HAP-1 (cell line): Measurements from ENCODE around the gene DHX35.

ENCODE experiments used
- DNase-seq, 2 experiments: peaks; one replicate each; pipeline ENCODE4 v3.0.0-alpha.2; 2016 to 2020; ENCODE audit warnings: low spot score in 2 of 2
- H3K27me3 ChIP-seq: fragments of 250-450 bp; sonication (Bioruptor Pico); 2 replicates; pipeline ENCODE4 v1.5.1; 2020; ENCODE audit warnings: low read depth, mild to moderate bottlenecking, moderate library complexity
- H3K36me3 ChIP-seq: fragments of 250-450 bp; sonication (Bioruptor Pico); replicated peaks from 2 replicates; pipeline ENCODE4 v1.5.1; 2020; ENCODE audit warnings: mild to moderate bottlenecking
- H3K4me1 ChIP-seq: fragments of 250-450 bp; sonication (Bioruptor Pico); 2 replicates; pipeline ENCODE4 v1.5.1; 2020; ENCODE audit warnings: mild to moderate bottlenecking
- H3K4me3 ChIP-seq: fragments of 250-450 bp; sonication (Bioruptor Pico); 2 replicates; pipeline ENCODE4 v1.5.1; 2020; ENCODE audit warnings: mild to moderate bottlenecking, moderate library complexity
- H3K9me3 ChIP-seq: fragments of 250-450 bp; sonication (Bioruptor Pico); 2 replicates; pipeline ENCODE4 v1.5.1; 2020; ENCODE audit warnings: mild to moderate bottlenecking, moderate library complexity
- in situ Hi-C: fragments of 300-500 bp; cut with MboI; formaldehyde crosslinking; loops from 3 replicates; pipeline ENCODE4 v1.14.3; 2020; ENCODE audit warnings: low sequenced_read_pairs, inconsistent platforms, mixed read lengths

Gene DHX35

DNA sequence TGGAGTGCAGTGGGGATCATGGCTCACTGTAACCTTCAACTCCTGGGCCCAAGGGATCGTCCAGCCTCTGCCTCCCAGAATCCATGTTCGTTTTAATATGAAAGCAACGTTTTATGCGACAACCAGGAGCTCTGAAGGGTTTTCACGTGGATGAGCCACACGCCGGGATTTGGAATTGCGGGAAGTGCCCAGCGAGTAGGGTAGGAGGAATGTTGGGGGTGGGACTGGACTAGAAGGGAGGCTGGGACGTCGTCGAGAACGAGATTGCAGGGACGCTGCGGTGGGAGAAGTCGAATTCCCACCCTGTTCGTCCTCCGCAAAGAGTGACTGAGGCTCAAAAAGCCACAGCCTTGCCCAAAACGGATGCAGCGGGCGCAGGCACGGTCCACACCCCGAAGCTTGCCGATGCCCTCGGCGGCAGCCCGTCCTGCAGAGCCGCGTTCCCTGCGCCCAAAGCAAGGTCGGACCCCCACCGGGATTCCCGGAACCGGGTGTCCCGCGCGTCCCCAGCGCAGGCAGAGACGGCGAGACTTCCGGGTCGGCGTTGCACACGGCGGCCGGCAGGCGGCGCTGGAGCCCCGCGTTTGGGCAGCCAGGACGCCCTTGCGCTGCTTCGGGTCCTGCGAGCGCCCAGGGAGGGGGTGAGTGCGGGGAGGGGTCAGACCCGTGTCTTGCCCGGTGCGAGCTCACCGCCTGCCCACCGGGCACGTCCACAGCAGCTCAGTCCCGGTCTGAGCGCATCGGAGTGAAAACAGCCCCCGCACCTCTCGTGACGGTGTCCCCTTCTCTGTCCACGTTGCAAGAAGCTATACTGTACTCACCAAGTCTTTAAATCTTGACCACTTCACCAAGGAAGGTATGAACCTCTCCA, 87.8 kb downstream of the DHX35 start:
- in situ Hi-C loops: loop anchor here (10.0 kb wide), 1 partner anchor 405 kb away; no protein-coding TSS in a partner anchor
- no peaks in the 10 kb centered on the region for H3K9me3 ChIP-seq
- no peaks in the 10 kb centered on the region for H3K27me3 ChIP-seq
- peaks cover 9% of the 10 kb centered on the region for H3K4me1 ChIP-seq
- peak overlapping the region; percentile 49 for H3K4me3 ChIP-seq
- H3K36me3 ChIP-seq: no peaks in the 10 kb centered on the region
- peak; percentile 40 to 88 for DNase-seq

DNA sequence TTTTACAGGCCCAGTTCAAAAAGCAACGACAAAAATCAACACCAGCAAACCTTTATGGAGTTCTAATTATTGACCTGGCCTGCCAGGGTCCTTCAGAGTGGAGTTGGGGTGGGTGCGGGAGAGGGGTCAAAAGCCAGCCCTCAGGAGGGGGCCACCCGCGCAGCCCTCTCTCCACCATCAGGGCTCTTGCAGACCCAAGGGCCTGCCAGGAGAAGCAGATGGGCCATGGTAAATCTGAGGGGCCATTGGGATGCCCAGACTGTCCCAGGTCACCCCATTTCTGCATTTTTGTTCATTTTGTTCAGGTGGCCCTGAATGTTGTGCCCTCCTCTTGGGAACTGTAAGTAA, 88.4 kb downstream of the DHX35 start:
- H3K4me1 ChIP-seq: peaks cover 9% of the 10 kb centered on the region
- H3K36me3 ChIP-seq: no peaks in the 10 kb centered on the region
- in situ Hi-C loops: no loop called here
- H3K27me3 ChIP-seq: no peaks in the 10 kb centered on the region
- peak overlapping the region; percentile 49 for H3K4me3 ChIP-seq
- DNase-seq: no peak
- H3K9me3 ChIP-seq: no peaks in the 10 kb centered on the region

DNA sequence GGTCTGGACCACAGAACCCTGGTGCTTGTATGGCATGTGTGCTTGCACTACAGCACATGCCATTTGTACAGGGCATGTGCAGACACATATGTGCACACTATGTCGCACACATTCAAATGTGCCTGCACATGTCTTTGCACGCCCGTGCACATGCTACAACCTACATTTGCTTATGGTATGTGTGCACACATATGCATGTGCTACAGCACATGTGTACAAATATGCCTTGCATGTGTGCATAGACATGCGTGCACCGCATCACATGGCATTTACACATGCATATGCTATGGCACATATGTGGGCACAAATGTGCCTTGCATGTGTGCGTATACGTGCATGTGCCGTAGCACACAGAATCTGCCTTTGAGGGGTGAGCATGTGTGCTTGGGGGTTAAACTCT, 90.5 kb downstream of the DHX35 start:
- in situ Hi-C loops: no loop called here
- Histone ChIP-seq H3K4me1 (peaks cover 9% of the 10 kb centered on the region), H3K4me3 (no peak overlapping the region), H3K9me3 (no peaks in the 10 kb centered on the region), H3K36me3 (no peaks in the 10 kb centered on the region), H3K27me3 (no peaks in the 10 kb centered on the region)
- DNase-seq: no peak

DNA sequence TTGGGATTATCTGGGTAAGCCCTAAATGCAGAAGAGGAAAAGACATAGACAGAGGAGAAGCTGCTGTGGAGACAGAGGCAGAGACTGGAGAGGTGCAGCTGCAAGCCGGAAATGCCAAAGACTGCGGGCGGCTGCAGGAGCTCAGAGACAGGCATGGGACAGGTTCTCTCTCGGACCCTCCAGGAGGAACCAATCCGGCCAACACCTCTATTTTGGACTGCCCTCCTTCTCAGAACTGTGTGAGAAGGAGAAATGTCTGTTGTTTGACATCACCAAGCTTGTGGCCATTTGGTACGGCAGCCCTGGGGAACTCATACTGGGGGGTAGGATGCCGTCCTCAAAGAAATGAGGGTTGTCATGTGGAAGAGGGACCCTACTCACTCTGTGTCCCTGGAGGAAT, 95.0 kb downstream of the DHX35 start:
- peaks cover 3% of the 10 kb centered on the region; the same call in 1 of the 2 replicates for H3K27me3 ChIP-seq
- H3K4me3 ChIP-seq: no peak overlapping the region
- in situ Hi-C loops: no loop called here
- no peaks in the 10 kb centered on the region for H3K4me1 ChIP-seq
- no peaks in the 10 kb centered on the region for H3K9me3 ChIP-seq
- no peaks in the 10 kb centered on the region for H3K36me3 ChIP-seq
- no peak for DNase-seq

DNA sequence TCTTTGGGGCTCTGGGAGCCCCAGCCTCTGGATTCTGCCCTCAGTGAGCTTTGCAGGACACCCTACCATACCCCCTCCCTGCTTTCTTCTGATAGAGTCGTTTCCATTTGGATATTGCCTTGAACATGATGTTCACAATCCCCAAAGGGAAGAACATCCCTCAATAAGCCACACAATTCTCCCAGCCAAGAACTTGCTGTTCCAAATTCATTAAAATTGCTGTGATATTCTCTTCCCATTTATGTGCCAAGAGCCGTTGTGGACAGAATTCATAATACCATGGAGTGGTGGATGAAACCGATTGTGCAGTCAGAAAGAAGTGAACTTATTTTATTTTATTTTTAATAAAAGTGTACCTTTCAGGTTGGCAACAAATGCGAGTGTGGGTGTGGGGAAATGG, 95.8 kb downstream of the DHX35 start:
- in situ Hi-C loops: no loop called here
- H3K27me3 ChIP-seq: peaks cover 3% of the 10 kb centered on the region; the same call in 1 of the 2 replicates
- H3K9me3 ChIP-seq: no peaks in the 10 kb centered on the region
- no peaks in the 10 kb centered on the region for H3K36me3 ChIP-seq
- DNase-seq: no peak
- no peak overlapping the region for H3K4me3 ChIP-seq
- H3K4me1 ChIP-seq: no peaks in the 10 kb centered on the region

DNA sequence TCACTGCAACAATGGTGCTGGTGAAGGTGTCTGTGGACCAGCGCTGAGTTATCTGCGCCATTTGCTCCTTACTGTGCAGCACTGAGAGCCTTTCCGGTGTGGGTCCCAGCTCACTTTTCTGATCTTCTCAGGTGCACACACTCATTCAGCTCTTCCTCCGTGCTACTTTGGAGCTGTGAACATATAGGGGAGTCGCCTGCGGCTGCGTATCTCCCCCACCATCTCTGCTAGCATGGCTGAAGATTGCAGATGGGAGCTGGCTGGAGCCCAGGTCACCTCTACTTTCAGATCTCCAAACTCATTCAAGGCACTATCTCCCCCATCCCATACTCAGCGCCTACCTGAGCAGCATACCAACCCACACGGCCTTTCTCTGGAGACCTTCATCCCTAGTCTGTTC, 96.9 kb downstream of the DHX35 start:
- in situ Hi-C loops: no loop called here
- Histone ChIP-seq H3K4me3 (no peak overlapping the region), H3K4me1 (no peaks in the 10 kb centered on the region), H3K27me3 (peaks cover 3% of the 10 kb centered on the region; the same call in 1 of the 2 replicates), H3K9me3 (no peaks in the 10 kb centered on the region), H3K36me3 (no peaks in the 10 kb centered on the region)
- DNase-seq: no peak

DNA sequence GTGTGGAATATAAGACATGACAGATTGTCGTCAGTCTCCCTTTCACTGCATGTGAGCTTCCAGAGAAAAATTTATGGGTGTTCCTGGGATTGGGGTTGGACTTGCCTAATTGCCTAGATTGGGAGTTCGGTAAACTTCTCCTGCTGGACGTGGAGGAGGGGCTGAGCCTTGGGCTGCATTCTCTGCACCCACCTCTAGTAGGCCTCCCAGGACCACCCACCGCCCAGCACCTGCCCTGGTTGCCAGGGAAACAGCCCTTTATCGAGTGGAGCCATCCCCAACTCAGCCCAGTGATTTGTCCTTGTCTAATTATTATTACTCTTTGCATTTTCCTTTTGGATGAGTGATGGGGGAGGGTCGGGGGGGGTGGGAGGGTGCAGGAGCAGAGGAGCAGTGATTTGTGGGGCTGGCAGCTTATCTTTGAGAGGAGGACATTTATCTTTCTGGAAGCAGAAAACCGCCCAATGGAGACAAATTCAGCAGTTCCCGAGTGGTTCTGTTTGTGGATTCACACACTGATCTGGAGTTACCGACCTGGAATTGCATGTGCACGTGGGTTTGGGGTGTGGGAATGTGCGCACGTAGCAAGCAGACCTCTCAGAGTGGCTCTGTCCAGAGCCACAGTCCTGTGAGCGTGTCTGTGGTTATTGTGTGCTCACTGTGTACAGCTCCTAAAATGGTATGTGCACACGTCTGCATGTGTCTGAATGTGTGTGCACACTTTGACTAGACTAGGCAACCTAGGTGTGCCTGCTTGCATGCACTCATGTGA, 104.5 kb downstream of the DHX35 start:
- no peaks in the 10 kb centered on the region for H3K4me1 ChIP-seq
- H3K9me3 ChIP-seq: peaks cover 4% of the 10 kb centered on the region; the same call in 1 of the 2 replicates
- in situ Hi-C loops: no loop called here
- H3K36me3 ChIP-seq: no peaks in the 10 kb centered on the region
- peaks cover 3% of the 10 kb centered on the region; the same call in 1 of the 2 replicates for H3K27me3 ChIP-seq
- no peak overlapping the region for H3K4me3 ChIP-seq
- peak; percentile 7 to 63 for DNase-seq

DNA sequence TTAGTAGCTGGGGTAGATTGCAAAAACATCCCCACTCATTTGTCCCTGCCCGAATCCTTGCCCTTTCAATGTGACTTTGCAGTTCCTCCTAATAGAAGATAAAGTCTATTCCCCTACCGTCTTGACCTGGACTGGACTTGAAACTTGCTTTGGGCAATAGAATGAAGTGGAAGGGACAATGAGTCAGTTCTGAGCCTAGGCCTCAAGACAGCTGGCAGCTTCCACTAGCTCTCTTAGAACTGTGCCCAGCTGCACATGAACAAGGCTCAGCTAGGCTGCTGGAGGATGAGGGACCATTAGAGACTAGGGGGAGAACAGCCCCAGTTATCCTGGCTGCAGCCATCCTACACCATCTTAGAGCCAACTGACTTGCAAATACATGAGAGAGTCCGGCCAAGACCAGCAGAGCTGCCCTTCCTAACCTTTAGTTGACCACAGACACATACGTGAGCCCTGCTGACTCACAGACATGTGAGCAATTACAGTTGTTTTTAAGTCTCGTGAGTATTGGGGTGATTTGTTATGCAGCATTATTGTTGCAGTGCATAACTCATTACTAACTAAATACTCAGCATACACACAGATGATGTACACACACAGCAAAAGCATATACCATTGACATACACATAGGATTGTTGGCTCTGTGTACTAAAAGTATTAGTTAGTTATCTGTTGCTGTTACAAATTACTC, 105.5 kb downstream of the DHX35 start:
- no peaks in the 10 kb centered on the region for H3K36me3 ChIP-seq
- H3K4me3 ChIP-seq: no peak overlapping the region
- no peaks in the 10 kb centered on the region for H3K4me1 ChIP-seq
- no peak for DNase-seq
- in situ Hi-C loops: no loop called here
- H3K9me3 ChIP-seq: peaks cover 4% of the 10 kb centered on the region; the same call in 1 of the 2 replicates
- H3K27me3 ChIP-seq: peaks cover 6% of the 10 kb centered on the region; the same call in 1 of the 2 replicates

DNA sequence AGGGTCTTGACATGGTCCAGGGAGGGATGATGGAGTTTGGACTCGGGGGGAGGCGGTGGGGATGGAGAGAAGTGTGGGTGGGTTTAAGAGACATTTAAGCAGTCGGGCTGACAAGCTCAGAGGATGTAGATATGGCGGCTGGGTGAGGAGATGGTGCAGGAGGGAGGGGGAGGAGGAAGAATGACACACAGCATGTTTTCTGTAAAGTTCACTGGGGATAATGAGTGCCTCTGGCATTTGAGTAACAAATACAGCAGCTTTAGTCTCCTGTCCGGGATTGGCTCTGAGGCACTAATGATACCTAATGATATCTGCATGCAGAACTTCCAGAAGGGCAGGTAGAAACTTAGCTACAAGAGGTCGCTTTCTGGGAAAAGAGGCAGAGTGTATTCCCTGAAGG, 107.8 kb downstream of the DHX35 start:
- Histone ChIP-seq H3K27me3 (peaks cover 10% of the 10 kb centered on the region), H3K9me3 (peaks cover 4% of the 10 kb centered on the region; the same call in 1 of the 2 replicates), H3K4me3 (no peak overlapping the region), H3K4me1 (no peaks in the 10 kb centered on the region), H3K36me3 (no peaks in the 10 kb centered on the region)
- no peak for DNase-seq
- in situ Hi-C loops: no loop called here

DNA sequence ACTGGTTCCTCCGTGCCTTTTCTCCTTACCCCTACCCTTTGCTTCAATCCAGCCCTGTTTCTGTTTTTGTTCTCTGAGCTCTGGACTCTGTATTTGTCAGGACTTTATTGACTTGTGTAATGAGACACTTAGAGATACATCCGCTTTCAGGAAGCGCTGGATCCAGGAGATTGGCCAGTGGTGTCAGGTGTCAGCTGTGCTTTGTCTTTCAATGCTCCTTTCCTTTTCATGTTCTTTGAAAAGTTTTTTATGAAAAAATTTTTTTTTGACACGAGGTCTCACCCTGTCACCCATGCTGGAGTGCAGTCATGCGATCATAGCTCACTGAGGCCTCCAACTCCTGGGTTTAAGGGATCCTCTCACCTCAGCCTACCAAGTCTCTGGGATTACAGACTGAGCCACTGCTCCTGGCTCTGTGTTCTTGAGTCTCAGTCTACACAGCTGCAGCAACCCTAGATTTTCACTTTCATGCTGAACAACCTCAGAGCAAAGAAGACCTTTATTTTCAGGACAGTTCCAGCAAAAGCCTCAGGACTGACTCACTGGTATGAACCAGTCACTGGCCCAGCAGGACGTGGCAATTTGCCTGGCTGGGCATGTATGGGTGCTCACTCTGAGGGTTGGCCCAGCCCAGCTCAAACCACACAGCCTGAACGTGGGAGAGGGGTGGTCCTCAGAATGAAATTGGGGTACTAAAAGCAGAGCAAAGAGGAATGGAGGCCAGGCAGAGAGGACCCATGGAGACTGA, 108.5 kb downstream of the DHX35 start:
- Histone ChIP-seq H3K4me1 (no peaks in the 10 kb centered on the region), H3K27me3 (peaks cover 10% of the 10 kb centered on the region), H3K36me3 (no peaks in the 10 kb centered on the region), H3K9me3 (peaks cover 4% of the 10 kb centered on the region; the same call in 1 of the 2 replicates), H3K4me3 (no peak overlapping the region)
- DNase-seq: no peak
- in situ Hi-C loops: no loop called here

DNA sequence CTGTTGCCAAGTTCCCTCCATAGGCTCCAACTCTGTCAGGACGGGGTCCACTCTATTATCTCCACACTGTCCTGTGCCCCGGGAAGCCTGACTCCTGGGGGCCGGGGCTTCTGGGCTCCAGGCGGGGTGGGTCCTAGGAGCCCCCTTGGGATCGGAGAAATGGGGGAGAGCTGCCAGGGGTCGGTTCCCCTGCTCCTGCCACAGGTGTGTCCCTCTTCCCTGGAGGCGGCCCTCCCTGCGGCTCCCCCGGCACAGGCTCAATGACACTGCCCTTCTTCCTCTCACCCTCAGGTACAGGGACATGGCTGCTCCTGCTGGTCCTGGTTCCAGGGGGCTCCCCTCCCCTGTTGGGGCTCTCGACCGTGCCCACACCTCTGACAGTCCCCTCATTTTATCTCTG, 110.0 kb downstream of the DHX35 start:
- no peaks in the 10 kb centered on the region for H3K4me1 ChIP-seq
- in situ Hi-C loops: no loop called here
- no peaks in the 10 kb centered on the region for H3K36me3 ChIP-seq
- H3K27me3 ChIP-seq: peaks cover 10% of the 10 kb centered on the region
- no peak overlapping the region for H3K4me3 ChIP-seq
- H3K9me3 ChIP-seq: peaks cover 4% of the 10 kb centered on the region; the same call in 1 of the 2 replicates
- DNase-seq: no peak

DNA sequence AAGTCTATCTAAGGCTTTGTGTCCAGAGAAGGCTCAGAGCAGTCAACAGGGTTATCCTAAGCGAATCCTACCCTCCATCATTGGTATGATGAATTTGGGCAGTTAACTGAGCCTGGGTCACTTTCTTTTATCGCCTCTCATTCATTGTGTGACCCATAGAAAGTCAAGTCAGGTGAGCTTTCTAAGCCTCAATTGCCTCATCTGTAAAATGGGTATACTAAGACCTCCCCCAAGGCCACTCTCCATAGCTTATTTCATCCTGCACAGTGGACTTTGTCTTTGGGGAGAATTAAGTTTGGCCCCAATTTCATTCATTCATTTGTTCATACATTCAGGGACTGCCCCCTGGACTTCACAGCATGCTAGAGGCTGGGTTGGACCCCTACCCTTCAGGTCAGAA, 110.5 kb downstream of the DHX35 start:
- no peaks in the 10 kb centered on the region for H3K4me1 ChIP-seq
- H3K9me3 ChIP-seq: peaks cover 4% of the 10 kb centered on the region; the same call in 1 of the 2 replicates
- peaks cover 14% of the 10 kb centered on the region for H3K27me3 ChIP-seq
- in situ Hi-C loops: no loop called here
- DNase-seq: no peak
- no peak overlapping the region for H3K4me3 ChIP-seq
- no peaks in the 10 kb centered on the region for H3K36me3 ChIP-seq

DNA sequence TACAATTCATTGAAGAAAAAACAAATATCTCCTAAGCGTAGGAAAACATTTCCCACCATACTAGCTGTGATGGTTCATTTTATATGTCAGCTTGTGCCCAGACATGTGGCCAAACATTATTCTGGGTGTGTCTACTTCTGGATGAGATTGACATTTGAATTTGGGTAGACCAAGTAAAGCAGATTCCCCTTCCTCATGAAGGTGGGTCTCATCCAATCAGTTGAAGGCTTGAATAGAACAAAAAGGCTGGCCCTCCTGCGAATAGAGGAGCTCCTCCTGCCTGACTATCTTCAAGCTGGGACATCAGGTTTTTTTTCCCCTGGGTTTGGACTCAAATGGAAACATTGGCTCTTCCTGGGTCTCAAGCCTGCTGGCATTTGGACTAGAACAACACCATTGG, 113.6 kb downstream of the DHX35 start:
- DNase-seq: no peak
- in situ Hi-C loops: no loop called here

More for the DNA sequence above, 113.6 kb downstream of the DHX35 start:
- Histone ChIP-seq H3K27me3 (peaks cover 15% of the 10 kb centered on the region), H3K36me3 (no peaks in the 10 kb centered on the region), H3K4me3 (no peak overlapping the region), H3K4me1 (no peaks in the 10 kb centered on the region), H3K9me3 (no peaks in the 10 kb centered on the region)
